ENCODE results near the gene TCF23.

DNA sequence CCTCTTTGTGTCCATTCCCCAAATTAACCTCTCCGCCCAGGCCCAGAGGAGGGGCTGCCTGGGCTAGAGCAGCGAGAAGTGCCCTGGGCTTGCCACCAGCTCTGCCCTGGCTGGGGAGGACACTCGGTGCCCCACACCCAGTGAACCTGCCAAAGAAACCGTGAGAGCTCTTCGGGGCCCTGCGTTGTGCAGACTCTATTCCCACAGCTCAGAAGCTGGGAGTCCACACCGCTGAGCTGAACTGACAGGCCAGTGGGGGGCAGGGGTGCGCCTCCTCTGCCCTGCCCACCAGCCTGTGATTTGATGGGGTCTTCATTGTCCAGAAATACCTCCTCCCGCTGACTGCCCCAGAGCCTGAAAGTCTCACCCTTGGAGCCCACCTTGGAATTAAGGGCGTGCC lies 48.8 kb upstream of the TCF23 start:
- TF ChIP-seq ZNF23 (tag by site-specific recombination; IDR thresholded peaks at IDR 0.05; ENCODE audit: borderline replicate concordance) (no peak), ZNF830 (tag by site-specific recombination; IDR thresholded peaks at IDR 0.05; ENCODE audit: low read depth) (no peak), TCF7L2 (IDR thresholded peaks at IDR 0.05; ENCODE audit: borderline replicate concordance, low read depth, low read length) (no peak), ZNF785 (tag by site-specific recombination; IDR thresholded peaks at IDR 0.05) (no peak), ZNF302 (tag by site-specific recombination; IDR thresholded peaks at IDR 0.05; ENCODE audit: low read depth) (no peak), ZFHX2 (tag by site-specific recombination; conservative IDR thresholded peaks at IDR 0.05) (no peak), ZNF169 (tag by site-specific recombination; IDR thresholded peaks at IDR 0.05) (no peak)
- TF ChIP-seq, protein P1, sequence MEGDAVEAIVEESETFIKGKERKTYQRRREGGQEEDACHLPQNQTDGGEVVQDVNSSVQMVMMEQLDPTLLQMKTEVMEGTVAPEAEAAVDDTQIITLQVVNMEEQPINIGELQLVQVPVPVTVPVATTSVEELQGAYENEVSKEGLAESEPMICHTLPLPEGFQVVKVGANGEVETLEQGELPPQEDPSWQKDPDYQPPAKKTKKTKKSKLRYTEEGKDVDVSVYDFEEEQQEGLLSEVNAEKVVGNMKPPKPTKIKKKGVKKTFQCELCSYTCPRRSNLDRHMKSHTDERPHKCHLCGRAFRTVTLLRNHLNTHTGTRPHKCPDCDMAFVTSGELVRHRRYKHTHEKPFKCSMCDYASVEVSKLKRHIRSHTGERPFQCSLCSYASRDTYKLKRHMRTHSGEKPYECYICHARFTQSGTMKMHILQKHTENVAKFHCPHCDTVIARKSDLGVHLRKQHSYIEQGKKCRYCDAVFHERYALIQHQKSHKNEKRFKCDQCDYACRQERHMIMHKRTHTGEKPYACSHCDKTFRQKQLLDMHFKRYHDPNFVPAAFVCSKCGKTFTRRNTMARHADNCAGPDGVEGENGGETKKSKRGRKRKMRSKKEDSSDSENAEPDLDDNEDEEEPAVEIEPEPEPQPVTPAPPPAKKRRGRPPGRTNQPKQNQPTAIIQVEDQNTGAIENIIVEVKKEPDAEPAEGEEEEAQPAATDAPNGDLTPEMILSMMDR (tag by site-specific recombination; IDR thresholded peaks at IDR 0.05), result no peak

All from HEK293 (cell line).